ENCODE results near the gene LONRF2. TPM values are rescaled to one million over a fixed set of nuclear protein-coding genes. Genes with fewer than 3 reads are reported as not detected.

Gene LONRF2
- total and polyA plus RNA-seq, 8 donors = 2.0 to 7.1 (median 6.8) TPM

- H3K27me3 ChIP-seq = no peaks in the 10 kb centered on the region
- peaks cover 5 to 20% (median 6%) of the 10 kb centered on the region in 3 donors for H3K4me1 ChIP-seq
- DNase-seq (no peak), FAIRE-seq (no peak), ATAC-seq (no peak)
- H3K9me3 ChIP-seq = no peaks in the 10 kb centered on the region
- no peaks in the 10 kb centered on the region for H3K36me3 ChIP-seq
- no peak overlapping the region for H3K4me3 ChIP-seq
- TF ChIP-seq CTCF (IDR thresholded peaks at IDR 0.05) = no peak
- intact Hi-C loops (cut with DNase I) = no loop called here
- 86 to 95% methylated on average over 1 of the region's 1 CpG for WGBS, 2 donors
- no peak overlapping the region for H3K27ac ChIP-seq
Measured at GRCh38 chr2:100317634-100318033, 4.7 kb downstream of the LONRF2 start.

- WGBS, 2 donors = 57 to 58% methylated on average over 4 of the region's 4 CpGs
- Histone ChIP-seq H3K27ac (no peak overlapping the region), H3K27me3 (no peaks in the 10 kb centered on the region), H3K36me3 (peaks cover 0 to 26% (median 0%) of the 10 kb centered on the region in 3 donors), H3K4me1 (peaks cover 0 to 3% (median 0%) of the 10 kb centered on the region in 3 donors), H3K9me3 (no peaks in the 10 kb centered on the region), H3K4me3 (no peak overlapping the region)
- ATAC-seq = peak; percentile 41 to 69 (median 46)
- FAIRE-seq = no peak
- no peak for DNase-seq
- no peak for TF ChIP-seq CTCF (IDR thresholded peaks at IDR 0.05)
- intact Hi-C loops (cut with DNase I) = no loop called here
Measured at GRCh38 chr2:100309973-100310719, 12.2 kb downstream of the LONRF2 start.

- TF ChIP-seq CTCF (IDR thresholded peaks at IDR 0.05) = no peak
- Histone ChIP-seq H3K9me3 (no peaks in the 10 kb centered on the region), H3K27me3 (no peaks in the 10 kb centered on the region), H3K27ac (no peak overlapping the region), H3K36me3 (peaks cover 0 to 26% (median 0%) of the 10 kb centered on the region in 3 donors), H3K4me3 (no peak overlapping the region), H3K4me1 (no peaks in the 10 kb centered on the region)
- WGBS, 2 donors = 94 to 95% methylated on average over 3 of the region's 3 CpGs
- DNase-seq = no peak
- intact Hi-C loops (cut with DNase I) = no loop called here
- FAIRE-seq = no peak
- no peak for ATAC-seq
Measured at GRCh38 chr2:100309311-100309710, 13.0 kb downstream of the LONRF2 start.

- no peaks in the 10 kb centered on the region for H3K9me3 ChIP-seq
- no peak overlapping the region for H3K4me3 ChIP-seq
- no peaks in the 10 kb centered on the region for H3K27me3 ChIP-seq
- no peak for TF ChIP-seq CTCF (IDR thresholded peaks at IDR 0.05)
- peaks cover 0 to 41% (median 3%) of the 10 kb centered on the region in 3 donors for H3K36me3 ChIP-seq
- DNase-seq = no peak
- 91 to 94% methylated on average over 1 of the region's 1 CpG for WGBS, 2 donors
- no peak for ATAC-seq
- no peaks in the 10 kb centered on the region for H3K4me1 ChIP-seq
- H3K27ac ChIP-seq = no peak overlapping the region
- intact Hi-C loops (cut with DNase I) = no loop called here
- no peak for FAIRE-seq
Measured at GRCh38 chr2:100303744-100304143, 18.6 kb downstream of the LONRF2 start.

- no peak for TF ChIP-seq CTCF (IDR thresholded peaks at IDR 0.05)
- Histone ChIP-seq H3K27ac (no peak overlapping the region), H3K36me3 (peaks cover 0 to 45% (median 5%) of the 10 kb centered on the region in 3 donors), H3K4me3 (no peak overlapping the region), H3K9me3 (no peaks in the 10 kb centered on the region), H3K4me1 (no peaks in the 10 kb centered on the region), H3K27me3 (no peaks in the 10 kb centered on the region)
- WGBS, 2 donors = 63 to 66% methylated on average over 3 of the region's 3 CpGs
- FAIRE-seq (no peak), DNase-seq (no peak), ATAC-seq (no peak)
- intact Hi-C loops (cut with DNase I) = no loop called here
Measured at GRCh38 chr2:100302585-100302892, 19.8 kb downstream of the LONRF2 start.
